ENCODE results near the gene CCDC88C.

DNA sequence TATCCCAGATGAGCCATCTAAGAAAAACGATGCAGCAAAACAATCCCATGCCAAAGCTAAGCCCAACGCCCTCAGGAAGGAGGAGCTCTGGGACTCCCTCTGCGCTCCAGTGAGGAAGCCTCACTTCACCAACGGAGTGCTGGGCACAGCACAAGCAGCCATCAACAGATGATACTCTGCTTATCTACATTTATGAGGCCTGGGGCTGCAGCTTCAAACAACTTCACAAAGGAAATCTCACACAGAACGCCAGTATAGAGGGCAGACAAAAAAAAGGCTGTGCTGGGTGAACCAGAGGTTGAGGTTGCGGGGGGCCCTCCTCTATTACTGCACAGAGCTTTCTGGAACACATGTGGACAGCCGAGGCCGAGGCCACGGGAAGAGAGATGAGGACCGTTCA lies 138.3 kb downstream of the CCDC88C start:
- TF ChIP-seq TCF7L2 (IDR thresholded peaks at IDR 0.05; ENCODE audit: low read depth, low read length) (no peak), CTCF (IDR thresholded peaks at IDR 0.05) (no peak), SIN3A (IDR thresholded peaks at IDR 0.05; ENCODE audit: borderline replicate concordance, insufficient read depth, low read depth, low read length) (no peak)
